ENCODE results near the gene GALNT14.

Gene GALNT14

DNA sequence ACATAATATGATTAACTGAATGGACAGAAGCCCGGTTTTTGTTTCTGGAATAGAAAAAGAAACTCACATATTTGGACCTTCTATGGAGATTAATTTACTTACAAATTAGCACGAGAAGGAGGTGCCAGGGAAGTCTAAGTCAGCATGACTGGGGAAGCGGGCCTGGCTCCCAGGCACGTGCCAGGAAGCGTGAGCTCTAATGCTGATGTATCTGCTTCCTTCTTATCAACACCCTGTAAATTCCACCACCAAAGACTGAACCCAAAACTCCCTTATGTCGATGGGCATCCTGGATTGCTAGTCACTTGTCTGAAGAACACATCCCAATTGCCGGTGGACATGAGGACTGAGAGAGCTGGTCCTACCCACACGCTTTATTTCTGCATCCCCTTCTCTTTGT lies 134.5 kb downstream of the GALNT14 start:
- no peak for DNase-seq (ENCODE audit: low read depth)
- H3K4me3 ChIP-seq (ENCODE audit: low read length): no peak overlapping the region
- TF ChIP-seq, protein P1, sequence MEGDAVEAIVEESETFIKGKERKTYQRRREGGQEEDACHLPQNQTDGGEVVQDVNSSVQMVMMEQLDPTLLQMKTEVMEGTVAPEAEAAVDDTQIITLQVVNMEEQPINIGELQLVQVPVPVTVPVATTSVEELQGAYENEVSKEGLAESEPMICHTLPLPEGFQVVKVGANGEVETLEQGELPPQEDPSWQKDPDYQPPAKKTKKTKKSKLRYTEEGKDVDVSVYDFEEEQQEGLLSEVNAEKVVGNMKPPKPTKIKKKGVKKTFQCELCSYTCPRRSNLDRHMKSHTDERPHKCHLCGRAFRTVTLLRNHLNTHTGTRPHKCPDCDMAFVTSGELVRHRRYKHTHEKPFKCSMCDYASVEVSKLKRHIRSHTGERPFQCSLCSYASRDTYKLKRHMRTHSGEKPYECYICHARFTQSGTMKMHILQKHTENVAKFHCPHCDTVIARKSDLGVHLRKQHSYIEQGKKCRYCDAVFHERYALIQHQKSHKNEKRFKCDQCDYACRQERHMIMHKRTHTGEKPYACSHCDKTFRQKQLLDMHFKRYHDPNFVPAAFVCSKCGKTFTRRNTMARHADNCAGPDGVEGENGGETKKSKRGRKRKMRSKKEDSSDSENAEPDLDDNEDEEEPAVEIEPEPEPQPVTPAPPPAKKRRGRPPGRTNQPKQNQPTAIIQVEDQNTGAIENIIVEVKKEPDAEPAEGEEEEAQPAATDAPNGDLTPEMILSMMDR (conservative IDR thresholded peaks at IDR 0.05; ENCODE audit: low read length): no peak

DNA sequence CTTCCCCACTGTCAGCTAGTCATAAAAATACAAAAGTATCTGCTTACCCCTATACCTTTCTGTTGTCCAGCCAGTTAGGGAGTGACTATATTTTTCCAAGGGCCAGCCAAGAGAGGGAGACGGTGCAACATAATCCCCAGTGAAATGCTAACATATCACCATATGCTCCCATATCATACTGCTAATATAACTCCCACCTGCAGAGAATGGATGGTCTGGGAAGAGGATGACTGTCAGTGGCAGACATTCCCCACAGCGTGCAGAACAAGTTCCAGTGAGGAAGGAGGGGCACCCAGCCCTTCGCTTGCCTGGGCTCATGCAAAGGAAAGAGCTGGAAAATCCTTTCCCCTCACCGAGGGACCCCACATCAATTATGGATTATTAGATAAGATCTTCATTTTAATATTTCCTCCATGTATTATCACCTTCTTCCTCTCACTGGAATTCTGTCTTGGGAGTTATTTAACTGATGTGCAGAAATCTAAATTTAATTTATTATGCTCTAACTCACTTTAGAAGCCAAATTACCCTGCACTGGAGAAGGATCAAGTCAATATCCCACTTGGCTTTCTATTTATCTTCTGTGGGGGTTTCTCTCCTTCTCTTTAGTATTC lies 135.6 kb downstream of the GALNT14 start:
- no peak for DNase-seq (ENCODE audit: low read depth)
- TF ChIP-seq, protein P1 (conservative IDR thresholded peaks at IDR 0.05; ENCODE audit: low read length): no peak

DNA sequence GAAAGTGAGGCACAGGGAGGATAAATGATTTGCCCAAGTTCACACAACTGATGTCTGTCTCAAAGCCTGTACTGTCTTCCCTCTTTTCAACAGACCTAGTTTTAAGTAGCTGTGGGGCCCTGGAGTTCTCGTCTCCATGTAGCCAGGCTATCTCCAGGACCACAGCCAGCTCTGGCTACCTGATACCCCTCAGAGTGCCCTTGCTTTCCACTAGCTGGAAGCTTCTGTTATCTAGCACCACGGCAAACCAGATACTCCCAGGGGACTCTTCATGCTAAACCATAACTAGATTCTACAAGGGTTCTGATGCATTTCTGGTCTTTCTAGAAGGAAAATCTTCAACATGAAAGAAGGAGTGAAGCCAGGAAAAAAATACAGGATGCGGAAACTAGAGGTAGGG lies 137.3 kb downstream of the GALNT14 start:
- no peak overlapping the region for H3K4me3 ChIP-seq (ENCODE audit: low read length)
- TF ChIP-seq, protein P1 (conservative IDR thresholded peaks at IDR 0.05; ENCODE audit: low read length): no peak
- no peak for DNase-seq (ENCODE audit: low read depth)

More for the DNA sequence above, 135.6 kb downstream of the GALNT14 start:
- no peak overlapping the region for H3K4me3 ChIP-seq (ENCODE audit: low read length)

DNA sequence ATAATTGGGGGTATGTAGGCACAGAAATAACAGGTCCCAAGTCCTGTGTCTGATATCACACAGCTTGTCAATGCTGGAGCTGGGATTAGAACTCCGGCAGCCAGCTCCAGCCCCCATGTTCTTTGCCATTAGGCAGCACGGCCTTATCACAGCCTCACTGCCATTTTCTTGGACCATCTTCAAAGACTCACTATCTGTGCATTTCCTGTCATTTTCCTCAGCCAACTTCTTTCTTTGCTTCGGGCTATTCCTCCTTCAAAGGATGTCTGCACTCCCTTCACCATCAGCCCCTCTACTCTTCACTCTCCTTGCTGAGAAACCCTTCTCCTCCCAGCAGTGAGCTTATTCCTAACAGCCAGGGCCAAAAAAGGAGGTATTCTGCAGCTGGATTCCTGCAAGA lies 139.6 kb downstream of the GALNT14 start:
- TF ChIP-seq, protein P1 (conservative IDR thresholded peaks at IDR 0.05; ENCODE audit: low read length): no peak
- no peak for DNase-seq (ENCODE audit: low read depth)
- H3K4me3 ChIP-seq (ENCODE audit: low read length): no peak overlapping the region

DNA sequence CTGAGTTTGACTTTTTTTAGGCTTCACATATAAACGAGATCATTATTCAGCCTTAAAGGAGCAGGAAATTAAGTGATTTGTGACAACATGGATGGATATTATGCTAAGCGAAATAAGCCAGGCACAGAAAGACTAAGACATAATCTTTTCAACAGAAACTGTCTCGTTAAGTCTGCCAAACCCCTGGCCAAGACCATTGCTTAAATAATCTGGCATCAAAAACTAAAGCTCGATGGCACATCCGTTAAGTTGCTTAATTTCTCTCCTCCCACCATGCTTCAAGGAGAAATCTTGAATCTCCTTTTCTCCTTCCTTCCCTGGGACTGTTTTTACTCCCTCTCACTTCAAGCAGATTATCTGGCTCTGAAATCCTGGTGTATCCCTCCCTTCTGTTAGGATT lies 140.3 kb downstream of the GALNT14 start:
- TF ChIP-seq, protein P1 (conservative IDR thresholded peaks at IDR 0.05; ENCODE audit: low read length): no peak
- H3K4me3 ChIP-seq (ENCODE audit: low read length): no peak overlapping the region
- no peak for DNase-seq (ENCODE audit: low read depth)

DNA sequence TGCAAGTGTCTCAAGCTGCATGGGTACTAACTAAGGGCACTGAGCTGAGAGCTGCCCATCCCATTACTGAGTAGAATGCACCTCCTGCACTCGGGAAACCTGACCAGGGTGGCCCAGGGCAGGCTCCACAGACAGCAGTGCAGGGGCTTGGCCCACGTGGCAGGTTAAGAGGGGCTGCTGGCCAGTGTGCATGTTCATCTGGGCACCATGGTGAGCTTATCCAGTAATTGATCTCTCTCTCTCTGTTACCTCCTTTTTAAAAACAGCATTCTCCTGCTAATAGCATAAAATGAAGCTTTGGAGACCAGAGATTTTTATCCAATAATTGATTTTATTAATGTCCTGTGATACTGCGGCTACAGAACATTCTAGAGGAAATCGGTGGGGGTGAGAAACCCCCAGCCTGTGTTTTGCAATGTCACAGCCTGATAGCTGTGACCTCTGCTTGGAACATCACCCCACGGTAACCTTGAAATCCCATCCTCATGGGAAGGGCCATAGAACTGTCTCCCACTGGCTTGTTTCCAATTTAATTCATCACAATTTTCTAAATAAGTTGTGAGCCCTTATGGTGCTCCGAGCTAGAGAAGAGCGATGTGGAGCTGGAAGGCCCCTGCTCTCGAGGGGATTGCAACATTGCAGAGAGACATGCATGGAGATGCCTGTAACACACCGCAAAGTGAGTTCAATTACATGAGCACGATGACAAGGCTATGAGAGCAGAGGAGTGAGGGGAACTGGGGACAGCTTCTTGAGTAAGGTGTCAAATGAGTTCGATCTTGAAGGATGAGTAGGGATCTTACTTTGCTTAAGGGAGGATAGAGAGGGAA lies 143.8 kb downstream of the GALNT14 start:
- TF ChIP-seq, protein P1 (conservative IDR thresholded peaks at IDR 0.05; ENCODE audit: low read length): no peak
- DNase-seq (ENCODE audit: low read depth): no peak

DNA sequence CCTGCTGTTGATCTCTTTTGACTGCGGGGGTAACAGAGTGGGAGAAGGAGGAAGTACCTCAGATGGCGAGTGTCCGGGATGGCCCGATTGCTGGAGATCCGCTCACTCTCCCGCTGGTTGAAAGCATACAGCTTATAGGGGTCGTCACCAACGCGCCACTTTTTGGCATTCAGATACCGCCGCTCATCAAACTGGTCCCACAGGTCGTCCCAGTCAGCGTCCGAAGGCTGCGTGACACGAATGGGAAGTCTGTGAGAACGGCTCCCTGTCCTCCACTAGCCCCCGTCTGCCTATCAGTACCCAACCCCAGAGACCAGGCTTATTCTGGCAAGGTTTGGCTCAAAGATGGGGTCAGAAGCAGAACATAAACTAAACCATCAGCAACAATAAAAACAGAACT lies 145.5 kb downstream of the GALNT14 start:
- DNase-seq (ENCODE audit: low read depth): no peak
- TF ChIP-seq, protein P1 (conservative IDR thresholded peaks at IDR 0.05; ENCODE audit: low read length): no peak
- H3K4me3 ChIP-seq (ENCODE audit: low read length): no peak overlapping the region

More for the DNA sequence above, 143.8 kb downstream of the GALNT14 start:
- no peak overlapping the region for H3K4me3 ChIP-seq (ENCODE audit: low read length)
